Mucosa of descending colon (tissue), 3 donors: Measurements from ENCODE around the gene DPP6. TPM values are rescaled to one million over a fixed set of nuclear protein-coding genes. Genes with fewer than 3 reads are reported as not detected.

Experiments used
- ATAC-seq: fragments of 200-7000 bp; cut with Tn5 transposase; one replicate; pipeline ENCODE4 v1.9.1; 2020; ENCODE audit warnings: mild to moderate bottlenecking, moderate library complexity
- DNase-seq, 3 donors: peaks; one replicate each; pipeline ENCODE4 v3.0.0-alpha.2; 2020
- H3K36me3 ChIP-seq: fragments of 200-600 bp; one replicate; pipeline ENCODE4 v1.8.0; 2021; ENCODE audit warnings: low read depth, mild to moderate bottlenecking
- H3K4me1 ChIP-seq: fragments of 200-600 bp; one replicate; pipeline ENCODE4 v1.8.0; 2021; ENCODE audit warnings: low read depth, mild to moderate bottlenecking
- H3K4me3 ChIP-seq: fragments of 200-600 bp; one replicate; pipeline ENCODE4 v1.8.0; 2021; ENCODE audit warnings: mild to moderate bottlenecking
- H3K9me3 ChIP-seq: fragments of 200-600 bp; one replicate; pipeline ENCODE4 v1.8.0; 2021; ENCODE audit warnings: mild to moderate bottlenecking
- intact Hi-C, 2 donors: fragments of 100-400 bp; cut with DNase I in 1 of 2; cut with micrococcal nuclease in 1 of 2; formaldehyde crosslinking; loops; one replicate each; pipeline versions ENCODE4 v1.11.0 to v1.11.1; 2022; cut with DNase I, micrococcal nuclease
- total RNA-seq, 3 donors: library from RNA; stranded (reverse); fragmentation: NEBNext Ultra II Directional in 2 of 3; extraction: Animal tissue kit (Norgen Biotek cat#: 25700) in 2 of 3; gene quantifications; one replicate each; pipeline versions ENCODE4 v1.2.1 to v1.2.4, GENCODE V29; 2021 to 2023
- TF ChIP-seq, protein P1 (sequence below): fragments of 200-600 bp; IDR thresholded peaks from one replicate; pipeline ENCODE4 v1.8.0; 2022; ENCODE audit warnings: antibody characterized with exemption, mild to moderate bottlenecking
- donor health status: DM: no; HTN: no; CAD: no; lungs with moderate emphysema.
- donor health status: DM: no; HTN: no; CAD: no.
- donor health status: DM: no; HTN: yes; CAD: no.

Gene DPP6
- total RNA-seq, 3 donors from 2014 or later = 1.3 to 33.8 (median 1.5) TPM

DNA sequence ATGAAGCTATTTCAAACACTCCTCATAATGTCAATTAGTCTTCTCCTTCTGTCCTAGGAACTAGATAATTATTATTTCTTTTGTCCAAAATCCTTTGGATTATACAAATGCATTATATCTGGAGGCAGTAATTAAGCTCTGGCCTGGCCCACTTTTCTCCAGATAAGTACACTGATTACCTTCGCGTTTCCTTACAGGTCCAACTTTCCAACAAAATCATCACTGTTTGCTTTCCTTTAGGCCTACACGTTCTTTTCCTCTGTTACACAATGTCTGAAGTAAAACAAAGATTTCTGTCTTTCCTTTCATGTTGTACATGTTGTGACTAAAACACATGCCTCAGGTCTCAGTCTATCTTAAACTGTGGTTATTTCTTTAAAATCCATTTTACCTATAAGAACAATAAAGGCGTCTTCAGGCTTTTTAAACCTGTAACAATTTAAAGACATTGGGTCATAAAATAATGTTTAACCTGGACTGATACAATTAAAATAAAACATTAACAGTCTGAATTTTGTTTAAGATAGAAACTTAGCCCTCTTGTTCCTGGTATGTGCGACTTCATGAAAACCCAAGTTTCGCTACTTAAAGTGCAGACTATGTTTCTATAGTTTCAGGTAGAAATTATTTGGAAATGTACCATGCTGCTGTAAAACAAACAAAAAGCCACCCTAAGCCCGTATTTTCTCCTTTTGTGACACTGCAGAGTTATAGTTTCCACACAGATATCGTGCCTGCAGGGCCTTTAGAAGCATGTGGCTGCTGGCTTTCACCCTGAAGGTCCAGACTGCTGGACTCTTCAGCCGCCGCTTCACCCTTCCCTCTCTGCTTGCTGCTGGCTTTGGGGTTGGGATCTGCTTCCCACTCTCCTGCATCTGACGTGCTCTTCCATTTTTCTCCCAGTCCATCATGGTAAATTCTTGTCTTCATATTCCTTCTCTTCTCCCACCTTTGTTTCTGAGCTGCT, 381.7 kb downstream of the DPP6 start:
- TF ChIP-seq, protein P1, sequence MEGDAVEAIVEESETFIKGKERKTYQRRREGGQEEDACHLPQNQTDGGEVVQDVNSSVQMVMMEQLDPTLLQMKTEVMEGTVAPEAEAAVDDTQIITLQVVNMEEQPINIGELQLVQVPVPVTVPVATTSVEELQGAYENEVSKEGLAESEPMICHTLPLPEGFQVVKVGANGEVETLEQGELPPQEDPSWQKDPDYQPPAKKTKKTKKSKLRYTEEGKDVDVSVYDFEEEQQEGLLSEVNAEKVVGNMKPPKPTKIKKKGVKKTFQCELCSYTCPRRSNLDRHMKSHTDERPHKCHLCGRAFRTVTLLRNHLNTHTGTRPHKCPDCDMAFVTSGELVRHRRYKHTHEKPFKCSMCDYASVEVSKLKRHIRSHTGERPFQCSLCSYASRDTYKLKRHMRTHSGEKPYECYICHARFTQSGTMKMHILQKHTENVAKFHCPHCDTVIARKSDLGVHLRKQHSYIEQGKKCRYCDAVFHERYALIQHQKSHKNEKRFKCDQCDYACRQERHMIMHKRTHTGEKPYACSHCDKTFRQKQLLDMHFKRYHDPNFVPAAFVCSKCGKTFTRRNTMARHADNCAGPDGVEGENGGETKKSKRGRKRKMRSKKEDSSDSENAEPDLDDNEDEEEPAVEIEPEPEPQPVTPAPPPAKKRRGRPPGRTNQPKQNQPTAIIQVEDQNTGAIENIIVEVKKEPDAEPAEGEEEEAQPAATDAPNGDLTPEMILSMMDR = no peak
- Histone ChIP-seq H3K36me3 (no peaks in the 10 kb centered on the region), H3K9me3 (no peaks in the 10 kb centered on the region), H3K4me3 (no peak overlapping the region), H3K4me1 (no peaks in the 10 kb centered on the region)
- intact Hi-C loops = no loop called here
- peak in 1 of 3 donors; percentile 11 for DNase-seq
- peak; percentile 71 for ATAC-seq

DNA sequence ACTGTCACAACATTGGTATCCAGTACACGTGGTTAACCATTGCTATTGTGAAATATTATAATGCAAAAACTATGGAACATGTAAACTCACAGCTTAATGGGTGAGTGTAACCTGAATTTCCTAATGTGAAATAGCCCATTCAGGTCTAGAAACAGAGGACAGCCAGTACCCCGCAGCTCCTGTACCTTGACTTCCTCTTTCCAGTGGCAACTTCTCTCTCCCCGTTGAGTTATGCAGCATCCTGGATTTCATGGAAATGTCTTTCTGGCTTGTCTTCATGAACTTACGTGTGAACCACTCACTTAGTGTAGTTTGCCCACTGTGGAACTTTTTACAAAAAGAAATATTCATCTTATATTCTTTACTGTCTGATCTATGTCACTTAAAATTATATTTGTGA, 384.4 kb downstream of the DPP6 start:
- intact Hi-C loops = no loop called here
- no peaks in the 10 kb centered on the region for H3K9me3 ChIP-seq
- no peaks in the 10 kb centered on the region for H3K4me1 ChIP-seq
- H3K4me3 ChIP-seq = no peak overlapping the region
- ATAC-seq (no peak), DNase-seq (no peak)
- TF ChIP-seq, protein P1 = no peak
- H3K36me3 ChIP-seq = no peaks in the 10 kb centered on the region

DNA sequence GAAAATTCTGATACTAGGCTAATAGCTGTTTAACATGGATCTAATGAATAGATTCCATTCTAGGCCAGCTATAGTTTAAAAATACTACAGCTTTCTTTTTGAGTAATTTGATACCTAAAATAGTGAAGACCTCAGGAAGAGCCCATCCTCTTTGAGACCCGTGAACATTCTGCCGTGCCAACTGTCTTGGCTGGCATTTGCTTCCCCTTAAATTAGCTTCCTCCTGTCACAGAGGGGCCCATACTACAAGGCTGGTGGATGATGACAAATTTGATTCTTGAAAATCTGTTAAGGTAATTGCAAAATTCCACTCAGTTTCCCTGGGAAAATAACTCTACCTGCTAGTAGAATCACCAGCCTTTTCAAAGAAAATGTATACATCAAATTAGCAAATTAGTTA, 385.0 kb downstream of the DPP6 start:
- no peaks in the 10 kb centered on the region for H3K36me3 ChIP-seq
- TF ChIP-seq, protein P1 = no peak
- no peaks in the 10 kb centered on the region for H3K9me3 ChIP-seq
- H3K4me1 ChIP-seq = no peaks in the 10 kb centered on the region
- no peak for DNase-seq
- ATAC-seq = no peak
- no peak overlapping the region for H3K4me3 ChIP-seq
- intact Hi-C loops = no loop called here

DNA sequence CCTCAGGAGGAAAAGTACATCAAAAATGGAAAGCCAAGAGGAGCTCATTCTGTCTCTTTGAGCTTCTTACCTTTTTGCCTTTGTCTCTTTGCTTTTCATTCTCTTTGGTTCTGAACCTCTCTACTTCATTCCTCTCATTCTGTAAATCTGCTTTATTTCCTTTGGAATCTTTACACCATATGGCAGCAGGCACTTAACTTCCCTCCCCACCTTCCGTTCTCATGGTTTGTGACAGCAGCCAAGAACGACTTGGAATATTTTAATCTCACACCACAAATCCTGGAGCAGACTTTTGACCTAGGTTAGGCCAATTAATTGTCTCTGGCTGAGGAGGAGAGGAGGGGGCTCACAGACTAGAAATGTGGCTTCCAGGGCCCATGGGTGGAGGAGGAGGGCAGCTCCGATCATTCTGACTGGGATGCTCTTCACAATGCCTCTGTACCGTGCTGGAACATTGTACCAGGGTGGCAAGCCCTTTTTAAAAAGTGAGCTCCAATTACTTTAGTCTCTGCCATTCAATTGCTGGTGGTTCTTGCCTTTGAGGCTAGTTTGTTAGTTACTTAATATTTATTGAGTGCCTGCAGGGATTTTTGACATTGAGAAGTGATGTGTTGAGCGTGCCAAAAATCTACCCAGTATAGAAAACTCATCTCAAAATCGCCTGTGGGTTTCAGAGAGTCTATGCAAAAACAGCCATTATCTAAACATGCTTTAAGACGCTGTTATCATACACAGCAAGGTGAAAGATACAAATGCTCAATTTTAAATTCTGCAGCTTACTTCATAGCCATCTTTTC, 386.6 kb downstream of the DPP6 start:
- no peak for ATAC-seq
- intact Hi-C loops = no loop called here
- no peaks in the 10 kb centered on the region for H3K4me1 ChIP-seq
- DNase-seq = no peak
- H3K4me3 ChIP-seq = no peak overlapping the region
- H3K9me3 ChIP-seq = no peaks in the 10 kb centered on the region
- TF ChIP-seq, protein P1 = no peak
- no peaks in the 10 kb centered on the region for H3K36me3 ChIP-seq

DNA sequence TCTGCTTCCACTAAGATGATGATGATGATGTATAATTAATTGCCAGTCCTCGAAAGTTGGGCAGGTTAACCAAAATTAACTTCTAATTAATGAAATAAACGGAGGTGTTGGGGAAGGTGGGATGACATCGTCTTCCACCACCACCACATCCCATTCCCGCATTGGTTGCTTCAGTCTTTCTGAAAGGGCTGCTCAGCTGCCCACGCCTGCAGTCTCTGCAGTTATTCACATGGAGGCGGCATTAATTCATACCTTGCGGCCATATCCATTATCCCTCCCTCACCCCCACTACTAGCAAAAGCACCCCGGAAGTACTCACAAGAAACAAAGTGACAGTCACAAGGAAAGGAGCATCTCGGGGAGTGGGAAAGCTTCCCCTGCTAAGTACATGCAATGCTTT, 387.9 kb downstream of the DPP6 start:
- H3K9me3 ChIP-seq = no peaks in the 10 kb centered on the region
- TF ChIP-seq, protein P1 = no peak
- intact Hi-C loops = no loop called here
- H3K4me1 ChIP-seq = no peaks in the 10 kb centered on the region
- ATAC-seq (no peak), DNase-seq (no peak)
- H3K36me3 ChIP-seq = no peaks in the 10 kb centered on the region
- no peak overlapping the region for H3K4me3 ChIP-seq
